K562 (cell line): ENCODE data around the gene HOXA11. TPM values are rescaled to one million over a fixed set of nuclear protein-coding genes. Genes with fewer than 3 reads are reported as not detected.

Experiments used
- ATAC-seq: fragments of 200-7000 bp; cut with Tn5 transposase; 3 replicates; pipeline ENCODE4 v1.9.1; 2020; ENCODE audit warnings: moderate library complexity
- BruUV-seq: library from RNA; stranded (reverse); fragments of 400-500 nt; replicated peaks from 2 replicates; lab custom pipeline; 2021; lab: Mats Ljungman, UMichigan
- CTCF ChIA-PET: fragments of 300-600 bp; formaldehyde crosslinking; extraction: SDS; loops from one replicate; lab custom pipeline; 2021; ENCODE audit warnings: low intra/inter-chr PET ratio; lab: Yijun Ruan, JAX
- POLR2A ChIA-PET: fragments of 300-600, 350-650 bp; sonication (Branson Sonifier 250); formaldehyde crosslinking; extraction: SDS; loops from one replicate; lab custom pipeline; 2021; ENCODE audit warnings: antibody characterized with exemption, inconsistent platforms; lab: Yijun Ruan, JAX
- DNase-seq, 4 experiments: peaks; one replicate each; pipeline versions ENCODE4 v3.0.0 to v3.0.0-alpha.2; 2011 to 2018; ENCODE audit warnings: low spot score in 3 of 4, mixed read lengths in 3 of 4; ENCODE audit errors: extremely low read depth in 1 of 4
- FAIRE-seq: peaks from 2 replicates; lab custom pipeline; 2011; peaks lifted over from hg19 to GRCh38; lab: Jason Lieb, UNC
- H2AFZ ChIP-seq: 2 replicates; pipeline ENCODE4 v1.6.0; 2011; ENCODE audit warnings: low read depth, low read length, control low read depth, inconsistent platforms
- H3K27ac ChIP-seq: fragments of 200-600 bp; 3 replicates; pipeline ENCODE4 v1.8.0; 2011; ENCODE audit warnings: low read depth, mild to moderate bottlenecking, control low read depth, inconsistent platforms, low read length, moderate library complexity, mixed read lengths; ENCODE audit errors: extremely low read depth
- H3K27me3 ChIP-seq, 2 experiments: fragments of 300-600 bp in 1 of 2; 2 replicates in 1 of 2; 3 replicates in 1 of 2; pipeline versions ENCODE4 v1.6.0 to v1.8.0; 2011; ENCODE audit warnings: inconsistent platforms in 2 of 2, low read length in 2 of 2, mild to moderate bottlenecking in 1 of 2, mixed read lengths in 1 of 2, moderate library complexity in 1 of 2; ENCODE audit not compliant: control insufficient read depth in 2 of 2, insufficient read depth in 2 of 2
- H3K36me3 ChIP-seq: fragments of 300-600 bp; 3 replicates; pipeline ENCODE4 v1.8.0; 2011; ENCODE audit warnings: mild to moderate bottlenecking, low read length, inconsistent platforms; ENCODE audit not compliant: control insufficient read depth, insufficient read depth
- H3K4me1 ChIP-seq, 2 experiments: fragments of 200-600 bp in 1 of 2; replicated peaks in 1 of 2; 2 replicates in 1 of 2; 3 replicates in 1 of 2; pipeline versions ENCODE4 v1.5.1 to v1.8.0; 2011; ENCODE audit warnings: inconsistent platforms in 2 of 2, low read length in 2 of 2, mild to moderate bottlenecking in 1 of 2, mixed read lengths in 1 of 2, moderate library complexity in 1 of 2; ENCODE audit not compliant: control insufficient read depth in 2 of 2, insufficient read depth in 2 of 2
- H3K4me2 ChIP-seq: 2 replicates; pipeline ENCODE4 v1.6.1; 2011; ENCODE audit warnings: low read length, control low read depth, inconsistent platforms, mixed read lengths; ENCODE audit not compliant: insufficient read depth
- H3K4me3 ChIP-seq: fragments of 200-600 bp; sonication (generic), shearing (Covaris generic); 2 replicates; pipeline ENCODE4 v1.5.1; 2016; ENCODE audit warnings: control low read depth, inconsistent platforms
- H3K79me2 ChIP-seq: fragments of 200-600 bp; 3 replicates; pipeline ENCODE4 v1.8.0; 2011; ENCODE audit warnings: low read length, inconsistent platforms; ENCODE audit not compliant: control insufficient read depth, insufficient read depth
- H3K9ac ChIP-seq, 2 experiments: 2 replicates each; pipeline versions ENCODE4 v1.6.0 to v1.6.1; 2011; ENCODE audit warnings: low read depth in 2 of 2, low read length in 2 of 2, control low read depth in 1 of 2, inconsistent platforms in 1 of 2, mild to moderate bottlenecking in 1 of 2, mixed read lengths in 1 of 2; ENCODE audit not compliant: insufficient read depth in 1 of 2
- H3K9me1 ChIP-seq: one replicate; pipeline ENCODE4 v1.6.0; 2011; ENCODE audit warnings: inconsistent platforms, mild to moderate bottlenecking, low read length, moderate library complexity; ENCODE audit not compliant: control insufficient read depth, insufficient read depth
- H3K9me3 ChIP-seq: replicated peaks from 2 replicates; pipeline ENCODE4 v1.5.1; 2011; ENCODE audit warnings: low read depth, low read length, inconsistent platforms; ENCODE audit not compliant: control insufficient read depth, insufficient read depth
- H4K20me1 ChIP-seq: replicated peaks from 2 replicates; pipeline ENCODE4 v1.6.1; 2011; ENCODE audit warnings: low read length, inconsistent platforms, mixed read lengths; ENCODE audit not compliant: control insufficient read depth, insufficient read depth
- FOXK2 ChIP-seq, 2 experiments: fragments of 450-650 bp; IDR thresholded peaks in 1 of 2; conservative IDR thresholded peaks in 1 of 2; 2 replicates each; pipeline ENCODE4 v1.6.1; 2016; ENCODE audit warnings: low read depth in 2 of 2, mild to moderate bottlenecking in 1 of 2
- IFI16 ChIP-seq: fragments of 250-450 bp; sonication (Bioruptor Pico); IDR thresholded peaks from 2 replicates; pipeline ENCODE4 v2.1.2; 2022; ENCODE audit warnings: mild to moderate bottlenecking, inconsistent platforms
- NCOA6 ChIP-seq: fragments of 450-650 bp; IDR thresholded peaks from 2 replicates; pipeline ENCODE4 v1.6.1; 2017; ENCODE audit warnings: mild to moderate bottlenecking
- NR3C1 ChIP-seq: sonication (generic); formaldehyde crosslinking; IDR thresholded peaks from 2 replicates; pipeline ENCODE4 v1.8.1; 2022; ENCODE audit warnings: missing genetic modification reagents
- SNRNP70 ChIP-seq: fragments of 200-400 bp; formaldehyde crosslinking; optimal IDR thresholded peaks from 2 replicates; pipeline ENCODE3; 2017; ENCODE audit warnings: low read depth, low read length
- TCF3 ChIP-seq: sonication (generic); formaldehyde crosslinking; IDR thresholded peaks from 2 replicates; pipeline ENCODE4 v1.4.0; 2020; ENCODE audit warnings: mild to moderate bottlenecking, missing genetic modification reagents
- ZNF146 ChIP-seq: IDR thresholded peaks from one replicate; pipeline ENCODE4 v1.6.1; 2018; ENCODE audit warnings: missing compliant biosample characterization; ENCODE audit not compliant: unreplicated experiment
- ZNF347 ChIP-seq: fragments of 450-650 bp; formaldehyde crosslinking; IDR thresholded peaks from 2 replicates; pipeline ENCODE4 v1.4.0; 2020; ENCODE audit warnings: low read depth, mild to moderate bottlenecking, moderate library complexity
- WGBS: fragments of 100-300 bp; shearing (Covaris generic); methylation state at CpG from one replicate; pipeline ENCODE4 v1.1.6; 2016; ENCODE audit warnings: low coverage, mixed read lengths; ENCODE audit not compliant: insufficient coverage; ENCODE audit errors: missing lambda C conversion rate; 5-methylcytosine and 5-hydroxymethylcytosine counted together
- in situ Hi-C: fragments of 300-500 bp; cut with MboI; formaldehyde crosslinking; loops from 4 replicates; pipeline ENCODE4 v1.15.0; 2018; ENCODE audit warnings: inconsistent platforms, mixed read lengths
- intact Hi-C: fragments of 100-400 bp; cut with micrococcal nuclease; formaldehyde crosslinking; loops from 2 replicates; pipeline ENCODE4 v1.14.2; 2022
- polyA plus RNA-seq, 8 experiments: library from polyadenylated mRNA; depleted of rRNA in 4 of 8; stranded (reverse) in 5 of 8; unstranded in 3 of 8; fragments of >200 nt; fragmentation: Nextera tagmentation in 2 of 8; fragmentation: Illumina TruSeq in 1 of 8; extraction: Ambion mirVana in 2 of 8; extraction: Trizol in 1 of 8; gene quantifications; 2 replicates each; pipeline versions ENCODE4 v1.2.1 to v1.2.3, GENCODE V29; 2011 to 2014; ENCODE audit warnings: inconsistent platforms in 1 of 8, missing spikeins in 1 of 8
- total RNA-seq, 7 experiments: library from RNA; depleted of rRNA in 6 of 7; stranded (reverse); fragments of >200 nt in 6 of 7; fragmentation: Illumina TruSeq in 2 of 7; extraction: Trizol in 2 of 7; gene quantifications; 2 replicates each; pipeline versions ENCODE4 v1.2.1 to v1.2.3, GENCODE V29; 2011 to 2021; ENCODE audit warnings: low replicate concordance in 1 of 7
- TF ChIP-seq, protein P1 (sequence below): sonication (generic); formaldehyde crosslinking; IDR thresholded peaks from 2 replicates; pipeline ENCODE4 v1.8.0; 2022; ENCODE audit warnings: mild to moderate bottlenecking, low read depth, missing genetic modification reagents
- TF ChIP-seq, protein P2 (sequence below): fragments of 250-450 bp; sonication (Bioruptor Pico); IDR thresholded peaks from 2 replicates; pipeline ENCODE4 v1.4.0; 2020
- TF ChIP-seq, protein P3 (sequence below): fragments of 250-450 bp; sonication (Bioruptor Pico); IDR thresholded peaks from 2 replicates; pipeline ENCODE4 v1.9.0; 2021; ENCODE audit warnings: mild to moderate bottlenecking
- TF ChIP-seq, protein P4 (sequence below): fragments of 450-650 bp; IDR thresholded peaks from 2 replicates; pipeline ENCODE4 v1.6.1; 2016; ENCODE audit warnings: missing biosample characterization, missing genetic modification characterization
- TF ChIP-seq, protein P5 (sequence below): IDR thresholded peaks from 3 replicates; pipeline ENCODE4 v1.6.1; 2011; ENCODE audit warnings: borderline replicate concordance, mild to moderate bottlenecking, moderate library complexity; ENCODE audit not compliant: insufficient read length; ENCODE audit errors: extremely low read depth
- TF ChIP-seq, protein P6 (sequence below): fragments of 450-650 bp; formaldehyde crosslinking; IDR thresholded peaks from 2 replicates; pipeline ENCODE4 v1.4.0; 2022; ENCODE audit warnings: mild to moderate bottlenecking, moderate library complexity

The HOXA11 gene
- total and polyA plus RNA-seq, 9 of the 15 experiments (the other 6 are each of a cell fraction or from before 2014, with no cell fraction given): not detected

DNA sequence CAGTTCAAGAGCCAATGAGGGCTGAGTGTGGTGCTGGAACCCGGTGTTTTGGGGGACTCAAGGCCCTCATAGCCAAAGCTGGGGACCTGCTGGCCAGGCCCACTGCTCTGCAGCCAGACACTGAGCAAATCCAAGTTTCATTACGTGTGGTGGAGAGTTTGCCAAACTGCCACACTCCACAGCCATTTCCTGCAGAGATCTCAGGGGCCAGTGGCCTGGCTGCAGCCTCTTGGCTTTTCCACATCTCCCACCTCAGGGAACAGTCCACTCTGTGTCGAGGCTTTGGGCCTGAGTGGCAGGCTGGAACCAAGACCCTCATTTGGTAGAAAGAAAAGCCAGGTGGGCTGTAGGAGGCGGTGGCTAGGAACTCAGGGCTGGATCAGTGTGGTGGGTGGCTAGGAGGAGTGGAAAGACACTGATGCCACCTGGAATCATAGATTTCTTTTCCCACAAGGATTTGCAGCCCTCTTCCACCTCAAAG lies 3.2 kb downstream of the HOXA11 start:
- Histone ChIP-seq H3K36me3 (no peaks in the 10 kb centered on the region), H3K27ac (no peak overlapping the region), H2AFZ (no peak overlapping the region), H3K79me2 (no peaks in the 10 kb centered on the region), H3K4me1 (peaks cover 0 to 24% of the 10 kb centered on the region in 2 experiments; a peak in 2 of 5 replicates), H3K4me3 (no peak overlapping the region), H3K4me2 (no peak overlapping the region), H3K9ac (no peak overlapping the region), H3K27me3 (peaks cover 43 to 74% of the 10 kb centered on the region in 2 experiments), H3K9me3 (no peaks in the 10 kb centered on the region; the same call in 1 of the 2 replicates), H3K9me1 (no peaks in the 10 kb centered on the region), H4K20me1 (no peaks in the 10 kb centered on the region)
- no peak for ATAC-seq
- 3% methylated on average over 4 of the region's 4 CpGs for WGBS
- FAIRE-seq: no peak
- no TSS peak for BruUV-seq
- in situ Hi-C loops: no loop called here
- no peak for DNase-seq
- intact Hi-C loops: no loop called here
- ChIA-PET CTCF (no interaction called here), POLR2A (no interaction called here)
- TF ChIP-seq, protein P1, sequence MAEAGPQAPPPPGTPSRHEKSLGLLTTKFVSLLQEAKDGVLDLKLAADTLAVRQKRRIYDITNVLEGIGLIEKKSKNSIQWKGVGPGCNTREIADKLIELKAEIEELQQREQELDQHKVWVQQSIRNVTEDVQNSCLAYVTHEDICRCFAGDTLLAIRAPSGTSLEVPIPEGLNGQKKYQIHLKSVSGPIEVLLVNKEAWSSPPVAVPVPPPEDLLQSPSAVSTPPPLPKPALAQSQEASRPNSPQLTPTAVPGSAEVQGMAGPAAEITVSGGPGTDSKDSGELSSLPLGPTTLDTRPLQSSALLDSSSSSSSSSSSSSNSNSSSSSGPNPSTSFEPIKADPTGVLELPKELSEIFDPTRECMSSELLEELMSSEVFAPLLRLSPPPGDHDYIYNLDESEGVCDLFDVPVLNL (CRISPR knock-in tag): no peak
- TF ChIP-seq SNRNP70 (no peak), TCF3 (no peak), ZNF146 (CRISPR knock-in tag) (no peak), IFI16 (no peak), ZNF347 (CRISPR knock-in tag) (no peak), FOXK2 (conservative IDR thresholded peaks at IDR 0.05 in 1 of 2, IDR thresholded peaks at IDR 0.05 in 1 of 2; ENCODE audit: low read depth in 2 of 2) (no peak), NR3C1 (CRISPR knock-in tag) (no peak), NCOA6 (no peak)
- TF ChIP-seq, protein P2, sequence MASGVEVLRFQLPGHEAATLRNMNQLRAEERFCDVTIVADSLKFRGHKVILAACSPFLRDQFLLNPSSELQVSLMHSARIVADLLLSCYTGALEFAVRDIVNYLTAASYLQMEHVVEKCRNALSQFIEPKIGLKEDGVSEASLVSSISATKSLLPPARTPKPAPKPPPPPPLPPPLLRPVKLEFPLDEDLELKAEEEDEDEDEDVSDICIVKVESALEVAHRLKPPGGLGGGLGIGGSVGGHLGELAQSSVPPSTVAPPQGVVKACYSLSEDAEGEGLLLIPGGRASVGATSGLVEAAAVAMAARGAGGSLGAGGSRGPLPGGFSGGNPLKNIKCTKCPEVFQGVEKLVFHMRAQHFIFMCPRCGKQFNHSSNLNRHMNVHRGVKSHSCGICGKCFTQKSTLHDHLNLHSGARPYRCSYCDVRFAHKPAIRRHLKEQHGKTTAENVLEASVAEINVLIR (CRISPR knock-in tag): no peak
- TF ChIP-seq, protein P3, sequence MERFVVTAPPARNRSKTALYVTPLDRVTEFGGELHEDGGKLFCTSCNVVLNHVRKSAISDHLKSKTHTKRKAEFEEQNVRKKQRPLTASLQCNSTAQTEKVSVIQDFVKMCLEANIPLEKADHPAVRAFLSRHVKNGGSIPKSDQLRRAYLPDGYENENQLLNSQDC (CRISPR knock-in tag): no peak
- TF ChIP-seq, protein P4, sequence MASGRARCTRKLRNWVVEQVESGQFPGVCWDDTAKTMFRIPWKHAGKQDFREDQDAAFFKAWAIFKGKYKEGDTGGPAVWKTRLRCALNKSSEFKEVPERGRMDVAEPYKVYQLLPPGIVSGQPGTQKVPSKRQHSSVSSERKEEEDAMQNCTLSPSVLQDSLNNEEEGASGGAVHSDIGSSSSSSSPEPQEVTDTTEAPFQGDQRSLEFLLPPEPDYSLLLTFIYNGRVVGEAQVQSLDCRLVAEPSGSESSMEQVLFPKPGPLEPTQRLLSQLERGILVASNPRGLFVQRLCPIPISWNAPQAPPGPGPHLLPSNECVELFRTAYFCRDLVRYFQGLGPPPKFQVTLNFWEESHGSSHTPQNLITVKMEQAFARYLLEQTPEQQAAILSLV (tag): no peak
- TF ChIP-seq, protein P5, sequence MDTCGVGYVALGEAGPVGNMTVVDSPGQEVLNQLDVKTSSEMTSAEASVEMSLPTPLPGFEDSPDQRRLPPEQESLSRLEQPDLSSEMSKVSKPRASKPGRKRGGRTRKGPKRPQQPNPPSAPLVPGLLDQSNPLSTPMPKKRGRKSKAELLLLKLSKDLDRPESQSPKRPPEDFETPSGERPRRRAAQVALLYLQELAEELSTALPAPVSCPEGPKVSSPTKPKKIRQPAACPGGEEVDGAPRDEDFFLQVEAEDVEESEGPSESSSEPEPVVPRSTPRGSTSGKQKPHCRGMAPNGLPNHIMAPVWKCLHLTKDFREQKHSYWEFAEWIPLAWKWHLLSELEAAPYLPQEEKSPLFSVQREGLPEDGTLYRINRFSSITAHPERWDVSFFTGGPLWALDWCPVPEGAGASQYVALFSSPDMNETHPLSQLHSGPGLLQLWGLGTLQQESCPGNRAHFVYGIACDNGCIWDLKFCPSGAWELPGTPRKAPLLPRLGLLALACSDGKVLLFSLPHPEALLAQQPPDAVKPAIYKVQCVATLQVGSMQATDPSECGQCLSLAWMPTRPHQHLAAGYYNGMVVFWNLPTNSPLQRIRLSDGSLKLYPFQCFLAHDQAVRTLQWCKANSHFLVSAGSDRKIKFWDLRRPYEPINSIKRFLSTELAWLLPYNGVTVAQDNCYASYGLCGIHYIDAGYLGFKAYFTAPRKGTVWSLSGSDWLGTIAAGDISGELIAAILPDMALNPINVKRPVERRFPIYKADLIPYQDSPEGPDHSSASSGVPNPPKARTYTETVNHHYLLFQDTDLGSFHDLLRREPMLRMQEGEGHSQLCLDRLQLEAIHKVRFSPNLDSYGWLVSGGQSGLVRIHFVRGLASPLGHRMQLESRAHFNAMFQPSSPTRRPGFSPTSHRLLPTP: no peak
- TF ChIP-seq, protein P6, sequence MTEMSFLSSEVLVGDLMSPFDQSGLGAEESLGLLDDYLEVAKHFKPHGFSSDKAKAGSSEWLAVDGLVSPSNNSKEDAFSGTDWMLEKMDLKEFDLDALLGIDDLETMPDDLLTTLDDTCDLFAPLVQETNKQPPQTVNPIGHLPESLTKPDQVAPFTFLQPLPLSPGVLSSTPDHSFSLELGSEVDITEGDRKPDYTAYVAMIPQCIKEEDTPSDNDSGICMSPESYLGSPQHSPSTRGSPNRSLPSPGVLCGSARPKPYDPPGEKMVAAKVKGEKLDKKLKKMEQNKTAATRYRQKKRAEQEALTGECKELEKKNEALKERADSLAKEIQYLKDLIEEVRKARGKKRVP (CRISPR knock-in tag): no peak
